HG03565 (cell line): Measurements from ENCODE around the gene COLGALT1.
A peak's percentile ranks its signal among the peaks of the same experiment; 100 is the strongest.
"Not testable (repeated sequence)": the region's sequence is repeated elsewhere in the genome, so short reads cannot be mapped to it uniquely, and the experiment has no call there.

Experiments used
- ATAC-seq: cut with Tn5 transposase; IDR thresholded peaks from one replicate; pipeline ENCODE4 v1.9.1; 2021; ENCODE audit warnings: mild to moderate bottlenecking, moderate library complexity; ENCODE audit not compliant: unreplicated experiment

Gene COLGALT1

DNA sequence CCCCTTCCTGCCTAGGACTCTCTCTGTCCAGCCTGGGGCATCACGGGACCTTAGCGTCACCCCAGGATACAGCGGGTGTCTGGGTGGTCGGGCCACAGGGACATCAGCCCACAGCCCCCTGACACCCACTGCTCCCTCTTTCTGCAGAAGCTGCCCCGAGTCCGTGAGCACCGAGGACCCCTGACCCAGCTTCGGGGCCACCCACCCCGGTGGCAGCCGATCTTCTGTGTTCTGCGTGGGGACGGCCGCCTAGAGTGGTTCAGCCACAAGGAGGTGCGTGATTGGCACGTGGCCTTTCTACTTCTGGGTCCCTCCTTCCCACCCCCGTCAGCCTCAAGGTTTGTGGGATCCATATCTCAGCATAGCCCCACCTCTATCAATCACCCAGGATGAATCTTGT, 23.3 kb upstream of the COLGALT1 start:
- no peak for ATAC-seq

DNA sequence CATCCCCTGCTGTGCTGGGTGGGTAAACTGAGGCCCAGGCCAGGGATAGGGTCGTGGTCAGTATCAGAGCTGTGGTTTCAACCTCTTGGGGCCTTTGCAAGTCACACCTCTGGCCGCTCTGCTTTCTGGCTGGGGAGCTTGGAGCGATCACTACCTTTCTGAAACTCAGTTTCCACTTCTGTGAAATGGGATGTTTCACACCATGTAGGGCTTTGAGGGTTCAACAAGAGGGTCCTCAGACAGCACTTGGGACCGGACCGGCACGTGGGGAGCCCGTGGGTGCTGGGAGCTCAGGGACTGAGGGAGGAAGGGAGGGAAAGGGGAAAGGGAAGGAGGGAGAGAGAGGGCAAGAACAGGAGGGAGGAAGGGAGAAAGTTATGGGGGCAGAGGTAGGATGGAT, 22.9 kb upstream of the COLGALT1 start:
- no peak for ATAC-seq

DNA sequence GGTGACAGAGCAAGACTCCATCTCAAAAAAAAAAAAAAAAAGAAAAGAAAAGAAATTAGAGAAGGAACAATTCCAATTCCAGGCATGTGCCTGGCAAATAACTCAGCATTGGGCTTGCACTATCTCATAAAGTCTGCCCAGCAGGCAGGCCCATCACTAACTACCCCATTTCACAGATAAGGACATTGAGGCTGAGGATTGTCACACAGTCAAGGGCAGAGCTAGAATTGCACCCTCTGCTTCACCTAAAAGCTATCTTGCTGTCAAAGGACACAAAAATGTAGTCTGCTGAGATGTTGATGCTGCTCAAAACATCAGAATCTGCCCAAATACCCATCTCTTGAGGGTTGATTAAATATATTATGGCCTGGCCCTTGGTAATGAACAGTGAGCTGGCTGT, 20.7 kb upstream of the COLGALT1 start:
- no peak for ATAC-seq

DNA sequence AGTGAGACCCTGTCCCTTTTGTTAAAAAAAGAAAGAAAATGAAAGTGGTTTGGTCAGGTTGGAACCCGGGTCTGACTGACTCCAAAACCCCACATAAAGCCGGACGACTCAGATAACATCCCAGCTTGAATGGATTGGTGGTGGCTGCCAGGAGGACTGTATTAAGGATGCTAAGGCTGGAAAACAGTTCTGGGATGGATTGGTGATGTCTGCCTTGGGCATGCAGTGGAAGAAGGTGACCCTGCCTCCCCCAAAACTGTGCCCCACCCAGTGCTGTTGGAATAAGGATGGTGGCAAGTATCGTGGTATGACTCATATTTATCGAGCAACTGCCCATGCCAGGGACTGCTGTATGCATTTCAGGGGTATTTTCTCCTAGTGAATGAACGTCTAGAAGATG, 18.5 kb upstream of the COLGALT1 start:
- no peak for ATAC-seq

DNA sequence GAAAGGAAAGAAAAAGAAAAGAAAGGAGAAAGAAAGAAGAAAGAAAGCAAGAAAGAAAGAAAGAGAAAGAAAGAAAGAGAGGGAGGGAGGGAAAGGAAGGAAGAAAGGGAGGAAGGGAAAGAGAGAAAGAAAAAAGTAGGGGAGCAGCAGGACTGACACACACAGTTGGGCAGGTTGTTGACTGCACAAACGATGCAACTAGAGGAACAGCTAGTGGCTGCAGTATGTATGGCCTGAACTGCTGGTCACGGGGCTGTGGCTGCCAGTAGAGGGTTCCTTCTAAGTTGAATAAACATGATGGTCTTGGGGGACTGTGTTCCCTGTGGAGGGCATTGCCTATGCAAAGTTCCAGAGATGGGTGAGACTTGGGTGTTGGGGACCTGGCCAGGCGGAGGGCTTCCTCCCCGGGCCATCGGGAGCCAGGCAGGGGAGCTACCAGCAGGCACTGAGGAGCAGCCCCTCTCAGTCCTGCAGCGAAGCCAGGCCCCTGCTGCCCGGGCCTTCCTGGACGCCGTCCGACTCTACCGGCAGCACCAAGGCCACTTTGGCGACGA, 16.7 kb upstream of the COLGALT1 start:
- no peak for ATAC-seq

DNA sequence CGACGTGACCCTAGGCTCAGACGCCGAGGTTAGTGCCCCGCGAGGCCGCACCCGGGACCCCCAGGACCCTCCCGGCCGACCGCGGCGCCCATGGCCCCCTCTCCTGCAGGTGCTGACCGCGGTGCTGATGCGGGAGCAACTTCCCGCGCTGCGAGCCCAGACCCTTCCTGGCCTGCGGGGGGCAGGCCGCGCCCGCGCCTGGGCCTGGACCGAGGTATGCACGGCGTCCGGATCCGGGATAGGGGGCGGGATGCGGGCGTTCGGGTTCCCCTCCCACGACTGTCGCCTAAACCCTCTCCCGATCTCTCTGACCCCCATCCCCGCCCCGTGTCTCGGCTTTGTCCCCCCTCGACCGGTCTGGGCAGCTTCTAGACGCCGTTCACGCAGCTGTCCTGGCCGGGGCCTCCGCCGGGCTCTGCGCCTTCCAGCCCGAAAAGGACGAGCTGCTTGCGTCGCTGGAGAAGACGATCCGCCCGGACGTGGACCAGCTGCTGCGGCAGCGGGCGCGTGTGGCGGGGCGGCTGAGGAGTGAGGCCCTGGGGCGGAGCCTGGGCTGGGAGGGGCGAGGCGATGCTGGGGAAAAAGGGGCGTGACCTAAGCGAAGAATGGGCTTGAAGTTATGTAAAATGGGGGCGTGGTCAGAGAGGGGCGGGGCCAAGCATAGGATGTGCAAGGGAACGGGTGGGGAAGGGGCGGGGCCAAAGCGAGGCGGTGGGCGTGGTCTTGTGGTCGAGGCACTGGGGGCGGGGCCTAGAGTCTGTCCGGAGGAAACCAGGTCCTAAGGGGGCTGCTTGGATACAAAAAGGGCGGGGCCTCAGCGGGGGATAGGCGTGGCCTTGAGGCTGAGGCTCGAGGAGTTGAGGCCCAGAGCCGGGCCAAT, 16.0 kb upstream of the COLGALT1 start:
- ATAC-seq = peak; percentile 65

DNA sequence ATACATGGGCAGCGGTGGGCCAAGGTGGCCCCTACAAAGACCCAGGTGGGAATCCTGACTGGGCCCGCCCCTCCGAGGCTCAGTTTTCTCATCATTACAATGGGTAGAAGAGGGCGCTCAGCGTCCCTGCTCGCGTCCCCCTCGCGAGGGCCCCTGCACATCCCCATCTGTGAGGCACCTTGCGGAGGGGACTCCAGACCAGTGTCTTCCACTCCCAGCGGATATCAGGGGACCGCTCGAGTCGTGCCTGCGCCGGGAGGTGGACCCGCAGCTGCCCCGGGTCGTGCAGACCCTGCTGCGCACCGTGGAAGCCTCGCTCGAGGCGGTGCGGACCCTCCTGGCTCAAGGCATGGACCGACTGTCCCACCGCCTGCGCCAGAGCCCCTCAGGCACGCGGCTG, 15.3 kb upstream of the COLGALT1 start:
- ATAC-seq = no peak

DNA sequence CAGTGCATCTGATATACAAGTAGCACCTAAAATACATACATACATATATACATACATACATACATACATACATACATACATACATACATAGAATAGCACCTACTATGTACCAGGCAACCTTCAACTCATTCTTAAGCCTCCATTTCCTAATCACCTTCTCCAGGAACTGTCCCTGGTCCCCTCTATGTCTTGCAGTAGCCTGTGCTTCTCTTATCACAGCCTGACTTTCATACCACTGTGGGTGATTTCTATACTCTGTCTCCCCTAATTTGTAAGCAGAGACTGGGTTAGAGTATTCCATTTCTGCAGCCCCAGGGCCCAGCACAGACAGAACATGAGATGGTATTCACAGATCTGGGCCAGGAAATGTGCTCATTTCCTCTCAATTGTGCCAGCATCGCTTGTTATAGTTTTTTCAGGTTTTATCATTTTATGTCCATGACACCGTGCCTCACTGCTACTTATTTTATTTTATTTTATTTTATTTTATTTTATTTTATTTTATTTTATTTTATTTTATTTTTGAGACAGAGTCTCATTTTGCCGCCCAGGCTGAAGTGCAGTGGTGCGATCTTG, 14.2 kb upstream of the COLGALT1 start:
- ATAC-seq = no peak

DNA sequence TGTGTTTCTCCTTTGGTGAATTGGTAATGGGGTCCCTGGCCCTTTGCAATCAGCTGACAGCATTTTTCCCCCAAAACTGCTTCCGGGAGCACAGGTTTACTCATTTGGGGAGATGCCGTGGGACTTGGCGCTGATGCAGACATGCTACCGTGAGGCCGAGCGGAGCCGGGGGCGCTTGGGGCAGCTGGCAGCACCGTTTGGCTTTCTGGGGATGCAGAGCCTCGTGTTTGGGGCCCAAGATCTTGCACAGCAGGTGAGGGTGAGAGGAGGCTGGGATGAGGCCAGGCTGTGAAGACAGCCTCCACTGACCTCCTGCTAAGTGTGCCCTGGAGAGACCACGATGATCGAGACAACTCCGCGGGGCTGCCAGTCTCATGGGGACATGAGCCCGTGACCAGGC, 13.4 kb upstream of the COLGALT1 start:
- ATAC-seq = no peak

DNA sequence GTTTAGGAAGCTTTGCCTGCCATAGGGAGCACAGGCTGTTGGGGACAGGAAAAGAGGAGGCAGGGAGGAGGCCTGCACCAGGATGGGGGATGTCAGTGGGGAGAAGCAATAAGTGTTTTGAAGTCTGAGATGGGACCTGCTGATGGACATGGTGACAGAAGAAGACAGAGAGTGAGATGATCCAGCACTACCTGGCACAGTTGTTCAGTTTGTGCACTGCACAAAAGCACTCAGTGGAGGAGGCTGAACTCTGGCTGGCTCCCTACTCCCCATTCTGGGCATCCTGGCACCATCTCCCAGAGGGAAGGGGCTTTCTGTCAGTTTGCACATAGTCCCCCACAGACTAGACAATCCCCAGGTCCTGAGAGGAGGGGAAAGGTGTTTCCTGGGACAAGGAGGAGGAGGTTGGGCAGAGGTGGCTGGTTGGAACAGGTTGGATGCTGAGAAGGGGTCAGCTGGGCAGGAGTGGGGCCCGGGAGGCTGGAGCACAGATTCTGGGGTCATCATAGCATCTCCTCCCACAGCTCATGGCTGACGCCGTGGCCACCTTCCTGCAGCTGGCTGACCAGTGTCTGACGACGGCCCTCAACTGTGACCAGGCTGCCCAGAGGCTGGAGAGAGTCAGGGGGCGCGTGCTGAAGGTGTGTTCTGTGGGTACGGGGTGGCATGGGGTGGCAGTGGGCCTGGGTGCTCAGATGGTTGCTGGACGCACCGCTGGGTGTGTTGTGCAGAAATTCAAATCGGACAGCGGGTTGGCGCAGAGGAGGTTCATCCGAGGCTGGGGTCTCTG, 12.5 kb upstream of the COLGALT1 start:
- ATAC-seq = no peak

DNA sequence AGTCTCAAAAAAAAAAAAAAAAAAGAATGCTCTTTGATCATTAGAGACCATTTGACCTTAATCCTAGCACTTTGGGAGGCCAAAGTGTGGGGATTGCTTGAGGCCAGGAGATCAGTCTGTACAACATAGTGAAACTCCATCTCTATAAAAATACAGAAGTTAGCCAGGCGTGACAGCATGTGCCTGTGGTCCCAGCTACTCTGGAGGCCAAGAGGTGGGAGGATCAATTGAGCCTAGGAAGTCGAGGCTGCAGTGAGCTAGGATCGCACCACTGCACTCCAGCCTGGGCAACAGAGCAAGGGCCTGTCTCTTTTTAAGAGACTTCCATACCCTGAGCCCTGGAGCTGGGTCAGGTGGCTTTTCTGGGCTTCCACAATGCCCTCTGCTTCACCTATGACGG, 11.5 kb upstream of the COLGALT1 start:
- ATAC-seq = no peak

DNA sequence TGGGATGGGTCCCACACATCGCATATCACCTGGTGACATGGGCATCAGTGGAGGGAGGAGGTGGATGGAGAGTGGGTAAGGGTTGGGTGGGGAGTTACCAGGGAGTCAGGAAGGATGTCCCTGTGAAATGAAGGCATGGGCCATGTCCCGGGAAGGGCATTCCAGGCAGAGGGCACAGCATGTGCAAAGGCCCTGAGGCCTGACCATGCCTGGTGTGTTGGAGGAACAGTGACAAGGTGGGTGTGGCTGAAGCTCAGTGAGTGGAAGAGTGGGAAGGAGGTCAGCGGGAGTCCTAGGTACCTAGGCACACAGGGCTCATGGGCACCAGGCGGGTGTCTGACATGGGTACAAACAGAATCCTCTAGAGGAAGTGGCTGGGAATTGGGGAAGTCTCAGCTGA, 11.0 kb upstream of the COLGALT1 start:
- ATAC-seq = no peak

DNA sequence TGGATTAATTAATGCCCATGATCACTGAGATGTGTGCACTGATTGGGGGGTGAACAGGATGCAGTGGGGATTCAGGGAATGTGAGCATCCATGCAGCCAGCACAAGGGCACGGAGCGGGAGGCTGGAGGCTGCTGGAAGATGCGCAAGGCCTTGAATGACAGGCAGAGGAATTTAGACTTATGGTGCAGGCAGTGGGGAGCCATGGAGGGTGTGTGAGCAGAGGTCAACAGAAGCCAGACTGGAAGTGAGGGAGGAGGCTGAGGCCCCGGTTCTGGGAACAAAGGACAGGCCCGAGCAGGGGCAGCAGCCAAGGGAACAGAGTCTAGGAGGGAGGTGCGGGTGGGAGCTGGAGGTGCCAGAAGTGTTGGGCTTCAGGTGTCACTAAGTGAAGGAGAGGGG, 7.3 kb upstream of the COLGALT1 start:
- ATAC-seq = no peak

DNA sequence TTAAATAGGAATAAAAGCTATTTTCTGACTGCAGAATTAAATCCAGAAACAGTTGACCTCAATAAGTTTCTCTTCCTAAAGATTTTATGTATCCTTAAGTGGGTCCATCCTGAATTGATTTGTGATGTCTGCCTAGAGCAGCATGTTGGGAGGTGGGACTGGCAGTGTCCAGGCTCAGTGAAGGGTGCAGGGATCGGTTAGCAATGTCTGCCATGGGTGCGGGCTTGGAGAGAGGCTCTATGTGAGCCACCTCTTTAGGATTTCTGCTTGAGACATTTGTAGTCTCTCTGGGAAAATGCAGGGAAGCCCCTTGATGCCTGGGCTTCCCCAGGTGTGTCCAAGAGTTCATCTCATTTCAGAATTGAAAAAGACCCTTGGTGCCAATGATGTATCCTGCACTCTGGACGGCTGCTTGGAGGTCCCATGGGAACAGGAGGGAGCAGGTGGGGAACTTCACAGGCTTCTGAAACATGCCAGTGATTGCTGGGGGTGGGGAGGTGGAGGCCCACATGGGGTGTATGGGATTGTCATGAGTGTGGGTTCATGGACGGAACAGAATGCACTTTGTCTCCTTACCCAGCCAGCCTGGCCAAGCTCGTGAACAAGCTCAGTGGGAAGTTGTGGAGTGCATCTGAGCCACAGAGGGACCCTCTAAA, 6.2 kb upstream of the COLGALT1 start:
- ATAC-seq = no peak

DNA sequence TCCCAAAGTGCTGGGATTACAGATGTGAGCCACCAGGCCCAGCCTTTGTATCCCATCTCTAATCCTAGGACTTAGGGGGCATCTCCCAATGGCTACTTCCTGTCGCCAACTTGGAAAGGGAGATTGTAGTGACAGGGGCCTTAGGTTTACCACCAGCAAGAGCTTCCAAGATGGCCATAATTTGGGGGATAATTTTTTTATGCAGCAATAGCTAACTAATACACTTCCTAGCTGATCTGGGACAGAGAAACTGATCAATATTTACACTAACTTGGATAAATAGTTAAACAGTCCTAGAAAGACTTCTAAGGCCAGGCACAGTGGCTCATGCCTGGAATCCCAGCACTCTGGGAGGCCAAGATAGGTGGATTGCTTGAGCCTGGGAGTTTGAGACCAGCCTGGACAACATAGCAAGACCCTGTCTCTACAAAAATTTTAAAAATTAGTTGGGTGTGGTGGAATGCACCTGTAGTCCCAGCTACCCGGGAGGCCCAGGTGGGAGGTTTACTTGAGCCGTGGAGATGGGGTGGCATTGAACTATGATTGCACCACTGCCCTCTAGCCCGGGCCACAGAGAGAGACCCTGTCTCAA, 5.3 kb upstream of the COLGALT1 start:
- no peak for ATAC-seq

DNA sequence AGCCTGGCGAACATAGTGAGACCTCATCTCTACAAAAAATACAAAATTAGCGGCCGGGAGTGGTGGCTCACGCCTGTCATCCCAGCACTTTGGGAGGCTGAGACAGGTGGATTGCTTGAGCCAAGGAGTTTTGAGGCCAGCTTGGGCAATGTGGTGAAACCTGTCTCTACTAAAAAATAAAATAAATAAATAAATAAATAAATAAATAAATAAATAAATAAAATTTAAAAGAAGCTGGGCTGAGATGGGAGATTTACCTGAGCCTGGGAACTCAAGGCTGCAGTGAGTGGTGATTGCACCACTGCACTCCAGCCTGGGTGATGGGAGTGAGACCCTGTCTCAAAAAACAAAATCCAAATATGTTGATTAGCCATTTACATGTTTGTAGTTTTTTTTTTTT, 2.7 kb upstream of the COLGALT1 start:
- not testable (repeated sequence) for ATAC-seq

DNA sequence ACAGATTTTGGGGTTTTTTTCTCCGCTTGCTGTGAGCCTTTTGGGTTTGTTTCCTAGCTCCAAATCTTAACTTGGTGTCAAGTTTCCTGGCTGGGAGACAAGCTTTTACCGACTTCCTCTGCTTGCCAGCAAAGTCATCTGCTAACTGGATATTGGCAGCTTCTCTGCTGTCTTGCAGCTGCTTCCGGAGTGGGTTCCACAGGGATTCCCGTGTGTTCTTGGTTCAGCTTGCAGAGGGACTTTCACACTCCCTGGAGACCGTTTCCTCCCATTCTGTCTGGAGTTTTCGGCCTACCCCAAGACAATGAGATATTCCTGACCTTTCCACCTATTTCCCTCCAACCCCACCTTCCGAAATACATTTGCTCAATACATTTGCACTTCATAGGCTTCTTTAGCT, 2.2 kb upstream of the COLGALT1 start:
- ATAC-seq = no peak

DNA sequence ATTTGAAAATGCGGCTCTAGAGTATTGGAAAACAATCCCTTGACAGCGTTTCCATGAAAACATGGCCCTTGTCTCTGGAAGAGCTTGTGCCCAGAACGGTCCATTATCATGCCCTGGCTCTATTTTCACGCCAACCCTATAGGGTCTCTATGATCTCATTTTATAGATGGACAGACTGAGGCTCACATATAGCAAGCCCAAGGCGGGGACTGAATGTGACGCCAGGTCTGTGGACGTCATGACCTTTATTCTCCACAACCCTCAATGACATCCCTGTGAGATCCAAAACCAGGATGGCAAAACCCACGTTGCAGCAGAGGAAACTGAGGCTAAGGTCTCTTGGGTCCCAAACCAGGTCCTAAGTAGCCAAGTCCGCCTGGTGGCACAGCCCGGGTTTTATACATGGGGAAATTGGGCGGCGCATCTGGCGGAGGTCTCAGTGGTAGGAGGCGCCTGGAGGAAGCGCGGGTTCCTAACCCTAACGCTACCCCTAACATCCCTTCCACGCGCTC, 425 bp upstream of the COLGALT1 start:
- no peak for ATAC-seq

DNA sequence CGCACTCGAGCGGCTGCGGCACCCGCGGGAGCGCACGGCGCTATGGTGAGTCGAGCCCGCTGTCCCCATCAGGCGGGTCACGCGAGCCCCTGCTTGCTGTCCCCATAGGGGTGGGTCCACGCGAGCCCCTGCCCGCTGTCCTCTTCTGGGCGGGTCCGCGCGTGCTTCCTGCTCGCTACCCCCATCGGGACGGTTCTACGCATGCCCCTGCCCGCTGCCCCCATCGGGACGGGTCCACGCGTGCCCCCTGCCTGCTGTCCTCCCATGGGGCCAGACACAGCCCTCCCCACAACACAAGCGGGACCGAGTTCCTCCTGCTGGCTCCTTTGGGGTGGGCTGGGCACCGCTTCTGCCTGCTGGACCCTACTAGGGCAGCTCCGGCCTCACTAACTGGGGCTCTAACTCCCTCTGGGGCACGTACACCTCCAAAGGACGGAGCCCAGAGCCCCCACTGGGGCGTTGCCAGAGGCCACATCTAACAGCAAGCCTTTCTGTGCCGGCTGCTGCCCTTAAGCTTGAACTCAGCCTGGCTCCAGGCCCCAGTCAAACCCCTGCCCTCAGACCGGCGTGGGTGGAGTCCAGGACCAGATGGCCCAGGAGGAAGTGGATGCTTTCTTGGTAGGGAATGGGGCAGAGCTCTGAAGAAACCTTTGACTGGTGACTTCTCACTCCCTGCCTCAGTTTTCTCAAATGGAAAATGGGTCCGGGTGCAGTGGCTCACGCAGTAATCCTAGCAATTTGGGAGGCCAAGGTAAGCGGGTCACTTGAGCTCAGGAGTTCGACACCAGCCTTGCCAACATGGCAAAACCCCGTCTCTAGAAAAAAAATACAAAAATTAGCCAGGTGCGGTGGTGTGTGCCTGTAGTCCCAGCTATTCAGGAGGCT, 722 bp downstream of the COLGALT1 start:
- peak; percentile 14 for ATAC-seq
